IMR-90 (cell line): ENCODE measurements around the gene LCE1F. TPM values are rescaled to one million over a fixed set of nuclear protein-coding genes. Genes with fewer than 3 reads are reported as not detected.

ENCODE experiments used
- polyA plus RNA-seq, 3 experiments: library from polyadenylated mRNA; depleted of rRNA; stranded (reverse); fragments of >200 nt; gene quantifications; 2 replicates each; pipeline ENCODE4 v1.2.3, GENCODE V29; 2012; ENCODE audit warnings: low replicate concordance in 1 of 3
- total RNA-seq: library from RNA; depleted of rRNA; stranded (reverse); fragments of >200 nt; gene quantifications from 2 replicates; pipeline ENCODE4 v1.2.3, GENCODE V29; 2012; rRNA removed

Gene LCE1F
- total and polyA plus RNA-seq, 2 of the 4 experiments (the other 2 are of a cell fraction), result not detected

Other genes starting within 250 kb of the LCE1F start
- not detected in 2 replicates for gene LCE3E, start 208.4 kb upstream of the LCE1F start, total RNA-seq
- gene LCE3E, start 208.4 kb upstream of the LCE1F start, polyA plus RNA-seq (2012; rRNA removed), result not detected in 2 replicates
- not detected in 2 replicates for gene LCE3D, start 194.6 kb upstream of the LCE1F start, total RNA-seq
- not detected in 2 replicates for gene LCE3D, start 194.6 kb upstream of the LCE1F start, polyA plus RNA-seq (2012; rRNA removed)
- gene LCE3C, start 174.9 kb upstream of the LCE1F start, total RNA-seq, result not detected in 2 replicates
- gene LCE3C, start 174.9 kb upstream of the LCE1F start, polyA plus RNA-seq (2012; rRNA removed), result not detected in 2 replicates
- gene LCE3B, start 161.3 kb upstream of the LCE1F start, total RNA-seq, result not detected in 2 replicates
- gene LCE3B, start 161.3 kb upstream of the LCE1F start, polyA plus RNA-seq (2012; rRNA removed), result not detected in 2 replicates
- not detected in 2 replicates for gene LCE3A, start 152.0 kb upstream of the LCE1F start, total RNA-seq
- gene LCE3A, start 152.0 kb upstream of the LCE1F start, polyA plus RNA-seq (2012; rRNA removed), result not detected in 2 replicates
- gene LCE2D, start 111.8 kb upstream of the LCE1F start, total RNA-seq, result not detected in 2 replicates
- not detected in 2 replicates for gene LCE2D, start 111.8 kb upstream of the LCE1F start, polyA plus RNA-seq (2012; rRNA removed)
- not detected in 2 replicates for gene LCE2C, start 99.9 kb upstream of the LCE1F start, total RNA-seq
- gene LCE2C, start 99.9 kb upstream of the LCE1F start, polyA plus RNA-seq (2012; rRNA removed), result not detected in 2 replicates
- not detected in 2 replicates for gene LCE2B, start 89.0 kb upstream of the LCE1F start, total RNA-seq
- not detected in 2 replicates for gene LCE2B, start 89.0 kb upstream of the LCE1F start, polyA plus RNA-seq (2012; rRNA removed)
- not detected in 2 replicates for gene LCE2A, start 76.8 kb upstream of the LCE1F start, total RNA-seq
- 0.24 and 0.50 TPM in 2 replicates for gene LCE2A, start 76.8 kb upstream of the LCE1F start, polyA plus RNA-seq (2012; rRNA removed)
- not detected in 2 replicates for gene LCE4A, start 67.0 kb upstream of the LCE1F start, total RNA-seq
- gene LCE4A, start 67.0 kb upstream of the LCE1F start, polyA plus RNA-seq (2012; rRNA removed), result not detected in 2 replicates
- not detected in 2 replicates for gene KPRP, start 17.1 kb upstream of the LCE1F start, total RNA-seq
- gene KPRP, start 17.1 kb upstream of the LCE1F start, polyA plus RNA-seq (2012; rRNA removed), result not detected in 2 replicates
- not detected in 2 replicates for gene LCE1E, start 11.1 kb downstream of the LCE1F start, total RNA-seq
- gene LCE1E, start 11.1 kb downstream of the LCE1F start, polyA plus RNA-seq (2012; rRNA removed), result not detected in 2 replicates
- not detected in 2 replicates for gene LCE1D, start 21.6 kb downstream of the LCE1F start, total RNA-seq
- gene LCE1D, start 21.6 kb downstream of the LCE1F start, polyA plus RNA-seq (2012; rRNA removed), result not detected in 2 replicates
- not detected in 2 replicates for gene LCE1C, start 31.5 kb downstream of the LCE1F start, total RNA-seq
- not detected in 2 replicates for gene LCE1C, start 31.5 kb downstream of the LCE1F start, polyA plus RNA-seq (2012; rRNA removed)
- gene LCE1B, start 36.8 kb downstream of the LCE1F start, total RNA-seq, result not detected in 2 replicates
- gene LCE1B, start 36.8 kb downstream of the LCE1F start, polyA plus RNA-seq (2012; rRNA removed), result not detected in 2 replicates
- gene LCE1A, start 52.3 kb downstream of the LCE1F start, total RNA-seq, result not detected in 2 replicates
- not detected in 2 replicates for gene LCE1A, start 52.3 kb downstream of the LCE1F start, polyA plus RNA-seq (2012; rRNA removed)
- gene LCE6A, start 67.7 kb downstream of the LCE1F start, total RNA-seq, result not detected in 2 replicates
- gene LCE6A, start 67.7 kb downstream of the LCE1F start, polyA plus RNA-seq (2012; rRNA removed), result not detected in 2 replicates
- not detected in 2 replicates for gene LCE7A, start 84.9 kb downstream of the LCE1F start, total RNA-seq
- not detected in 2 replicates for gene LCE7A, start 84.9 kb downstream of the LCE1F start, polyA plus RNA-seq (2012; rRNA removed)
- gene SMCP, start 103.2 kb downstream of the LCE1F start, total RNA-seq, result not detected in 2 replicates
- not detected in 2 replicates for gene SMCP, start 103.2 kb downstream of the LCE1F start, polyA plus RNA-seq (2012; rRNA removed)
- not detected in 2 replicates for gene IVL, start 133.4 kb downstream of the LCE1F start, total RNA-seq
- gene IVL, start 133.4 kb downstream of the LCE1F start, polyA plus RNA-seq (2012; rRNA removed), result not detected in 2 replicates
- gene SPRR5, start 172.1 kb downstream of the LCE1F start, total RNA-seq, result not detected in 2 replicates
- not detected in 2 replicates for gene SPRR5, start 172.1 kb downstream of the LCE1F start, polyA plus RNA-seq (2012; rRNA removed)
- gene SPRR4, start 195.5 kb downstream of the LCE1F start, total RNA-seq, result not detected in 2 replicates
- gene SPRR4, start 195.5 kb downstream of the LCE1F start, polyA plus RNA-seq (2012; rRNA removed), result not detected in 2 replicates
- not detected in 2 replicates for gene SPRR1A, start 208.9 kb downstream of the LCE1F start, total RNA-seq
- not detected in 2 replicates for gene SPRR1A, start 208.9 kb downstream of the LCE1F start, polyA plus RNA-seq (2012; rRNA removed)
- not detected in 2 replicates for gene SPRR3, start 226.6 kb downstream of the LCE1F start, total RNA-seq
- not detected in 2 replicates for gene SPRR3, start 226.6 kb downstream of the LCE1F start, polyA plus RNA-seq (2012; rRNA removed)